ENCODE measurements around the gene FRMD4A. TPM values are rescaled to one million over a fixed set of nuclear protein-coding genes. Genes with fewer than 3 reads are reported as not detected.

FRMD4A gene
- total RNA-seq, 2 donors from 2014 or later, result 22.3 to 22.4 TPM

GRCh38 chr10:13938950-13939349, 391.8 kb downstream of the FRMD4A start:
- DNase-seq, result no peak
- Histone ChIP-seq H3K9me3 (ENCODE audit: control insufficient read depth, low read length) (no peaks in the 10 kb centered on the region), H3K36me3 (ENCODE audit: control insufficient read depth, insufficient read depth, low read length) (no peaks in the 10 kb centered on the region), H3K9ac (ENCODE audit: extremely low read depth, low read length, poor library complexity, severe bottlenecking) (no peak overlapping the region), H3K27ac (ENCODE audit: low read depth, low read length) (no peak overlapping the region), H3K4me1 (ENCODE audit: control insufficient read depth, insufficient read depth, low read length) (no peaks in the 10 kb centered on the region), H3K4me3 (ENCODE audit: low read length) (no peak overlapping the region), H3K27me3 (ENCODE audit: control insufficient read depth, insufficient read depth, low read length, poor library complexity, severe bottlenecking) (no peaks in the 10 kb centered on the region)
- peaks cover 11% of the 10 kb centered on the region for H3K9me3 Mint-ChIP-seq
- TF ChIP-seq, protein P1, sequence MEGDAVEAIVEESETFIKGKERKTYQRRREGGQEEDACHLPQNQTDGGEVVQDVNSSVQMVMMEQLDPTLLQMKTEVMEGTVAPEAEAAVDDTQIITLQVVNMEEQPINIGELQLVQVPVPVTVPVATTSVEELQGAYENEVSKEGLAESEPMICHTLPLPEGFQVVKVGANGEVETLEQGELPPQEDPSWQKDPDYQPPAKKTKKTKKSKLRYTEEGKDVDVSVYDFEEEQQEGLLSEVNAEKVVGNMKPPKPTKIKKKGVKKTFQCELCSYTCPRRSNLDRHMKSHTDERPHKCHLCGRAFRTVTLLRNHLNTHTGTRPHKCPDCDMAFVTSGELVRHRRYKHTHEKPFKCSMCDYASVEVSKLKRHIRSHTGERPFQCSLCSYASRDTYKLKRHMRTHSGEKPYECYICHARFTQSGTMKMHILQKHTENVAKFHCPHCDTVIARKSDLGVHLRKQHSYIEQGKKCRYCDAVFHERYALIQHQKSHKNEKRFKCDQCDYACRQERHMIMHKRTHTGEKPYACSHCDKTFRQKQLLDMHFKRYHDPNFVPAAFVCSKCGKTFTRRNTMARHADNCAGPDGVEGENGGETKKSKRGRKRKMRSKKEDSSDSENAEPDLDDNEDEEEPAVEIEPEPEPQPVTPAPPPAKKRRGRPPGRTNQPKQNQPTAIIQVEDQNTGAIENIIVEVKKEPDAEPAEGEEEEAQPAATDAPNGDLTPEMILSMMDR (conservative IDR thresholded peaks at IDR 0.05), result no peak
- no peaks in the 10 kb centered on the region for H3K4me1 Mint-ChIP-seq
- 84 to 100% methylated on average over 3 to 8 of the region's 8 CpGs for WGBS, 2 experiments (ENCODE audit: insufficient coverage in 1 of 2, insufficient read length in 1 of 2)
- no peak overlapping the region for H3K4me3 Mint-ChIP-seq
- peaks cover 2% of the 10 kb centered on the region for H3K27me3 Mint-ChIP-seq (ENCODE audit: insufficient read depth)
- no peaks in the 10 kb centered on the region for H3K36me3 Mint-ChIP-seq (ENCODE audit: low read depth)
- H3K27ac Mint-ChIP-seq, result no peak overlapping the region

GRCh38 chr10:13936826-13937225, 393.9 kb downstream of the FRMD4A start:
- no peak for DNase-seq
- H3K4me1 ChIP-seq (ENCODE audit: control insufficient read depth, insufficient read depth, low read length), result no peaks in the 10 kb centered on the region
- 87 to 95% methylated on average over 2 of the region's 2 CpGs for WGBS, 2 experiments (ENCODE audit: insufficient coverage in 1 of 2, insufficient read length in 1 of 2)
- H3K9ac ChIP-seq (ENCODE audit: extremely low read depth, low read length, poor library complexity, severe bottlenecking), result no peak overlapping the region
- H3K36me3 ChIP-seq (ENCODE audit: control insufficient read depth, insufficient read depth, low read length), result no peaks in the 10 kb centered on the region
- H3K27me3 ChIP-seq (ENCODE audit: control insufficient read depth, insufficient read depth, low read length, poor library complexity, severe bottlenecking), result no peaks in the 10 kb centered on the region
- no peaks in the 10 kb centered on the region for H3K36me3 Mint-ChIP-seq (ENCODE audit: low read depth)
- H3K4me3 ChIP-seq (ENCODE audit: low read length), result no peak overlapping the region
- peaks cover 11% of the 10 kb centered on the region for H3K9me3 Mint-ChIP-seq
- peaks cover 2% of the 10 kb centered on the region for H3K27me3 Mint-ChIP-seq (ENCODE audit: insufficient read depth)
- no peaks in the 10 kb centered on the region for H3K9me3 ChIP-seq (ENCODE audit: control insufficient read depth, low read length)
- H3K4me3 Mint-ChIP-seq, result no peak overlapping the region
- no peak overlapping the region for H3K27ac Mint-ChIP-seq
- TF ChIP-seq, protein P1 (conservative IDR thresholded peaks at IDR 0.05), result no peak
- H3K4me1 Mint-ChIP-seq, result no peaks in the 10 kb centered on the region
- no peak overlapping the region for H3K27ac ChIP-seq (ENCODE audit: low read depth, low read length)

DNA sequence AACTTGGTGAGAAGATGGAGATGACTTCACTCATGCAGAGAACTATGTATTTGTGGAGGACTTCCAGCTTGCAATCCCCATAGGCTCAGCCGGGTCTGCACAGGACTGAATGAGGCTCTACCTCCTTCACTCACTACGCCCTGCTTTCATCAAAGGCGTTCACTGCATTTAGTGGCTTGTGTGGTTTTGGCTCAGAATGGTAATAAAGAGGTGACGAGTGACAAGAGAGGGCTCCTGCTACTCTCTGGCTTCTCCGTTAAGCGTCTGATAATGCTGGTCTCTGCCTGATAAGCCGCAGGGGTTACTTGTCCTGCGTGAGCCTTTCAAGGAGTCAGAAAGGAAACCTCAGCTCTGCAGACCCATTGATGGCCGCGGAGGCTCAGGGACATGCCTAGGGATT, 400.6 kb downstream of the FRMD4A start:
- Mint-ChIP-seq H3K4me3 (no peak overlapping the region), H3K27me3 (ENCODE audit: insufficient read depth) (no peaks in the 10 kb centered on the region), H3K27ac (no peak overlapping the region), H3K36me3 (ENCODE audit: low read depth) (no peaks in the 10 kb centered on the region), H3K9me3 (peaks cover 4% of the 10 kb centered on the region), H3K4me1 (peaks cover 8% of the 10 kb centered on the region)
- peaks cover 8% of the 10 kb centered on the region for H3K4me1 ChIP-seq (ENCODE audit: control insufficient read depth, insufficient read depth, low read length)
- H3K9me3 ChIP-seq (ENCODE audit: control insufficient read depth, low read length), result no peaks in the 10 kb centered on the region
- no peak overlapping the region for H3K4me3 ChIP-seq (ENCODE audit: low read length)
- peak; percentile 61 for DNase-seq
- no peaks in the 10 kb centered on the region for H3K36me3 ChIP-seq (ENCODE audit: control insufficient read depth, insufficient read depth, low read length)
- 41 to 59% methylated on average over 6 to 10 of the region's 10 CpGs for WGBS, 2 experiments (ENCODE audit: insufficient coverage in 1 of 2, insufficient read length in 1 of 2)
- TF ChIP-seq, protein P1 (conservative IDR thresholded peaks at IDR 0.05), result no peak
- no peaks in the 10 kb centered on the region for H3K27me3 ChIP-seq (ENCODE audit: control insufficient read depth, insufficient read depth, low read length, poor library complexity, severe bottlenecking)
- no peak overlapping the region for H3K27ac ChIP-seq (ENCODE audit: low read depth, low read length)
- H3K9ac ChIP-seq (ENCODE audit: extremely low read depth, low read length, poor library complexity, severe bottlenecking), result no peak overlapping the region

All from endodermal cell (in vitro differentiated cells).